ENCODE measurements around the gene NECAB3. TPM values are rescaled to one million over a fixed set of nuclear protein-coding genes. Genes with fewer than 3 reads are reported as not detected.

The NECAB3 gene
- total RNA-seq, 1 experiment from 2014 or later = 46.4 TPM

GRCh38 chr20:33655164-33655563 is 19.1 kb downstream of the NECAB3 start:
- Histone ChIP-seq H3K27ac (ENCODE audit: low read length) (no peak overlapping the region), H3K36me3 (ENCODE audit: control insufficient read depth, insufficient read depth, low read length) (no peaks in the 10 kb centered on the region), H3K9me3 (ENCODE audit: control insufficient read depth, insufficient read depth, low read depth, low read length) (no peaks in the 10 kb centered on the region), H3K27me3 (ENCODE audit: control insufficient read depth, insufficient read depth, low read length) (no peaks in the 10 kb centered on the region), H3K4me1 (ENCODE audit: control insufficient read depth, insufficient read depth, low read length) (no peaks in the 10 kb centered on the region; the same call in 1 of the 2 replicates), H3K4me3 (ENCODE audit: low read depth in 2 of 2, low read length in 2 of 2) (no peak overlapping the region)
- BruUV-seq (replicated peaks) = no TSS peak
- no peak for TF ChIP-seq SIN3A (IDR thresholded peaks at IDR 0.05; ENCODE audit: borderline replicate concordance, insufficient read depth, low read depth, low read length)
- TF ChIP-seq POLR2AphosphoS5 (IDR thresholded peaks at IDR 0.05; ENCODE audit: low read depth, low read length) = no peak
- TF ChIP-seq, protein P1, sequence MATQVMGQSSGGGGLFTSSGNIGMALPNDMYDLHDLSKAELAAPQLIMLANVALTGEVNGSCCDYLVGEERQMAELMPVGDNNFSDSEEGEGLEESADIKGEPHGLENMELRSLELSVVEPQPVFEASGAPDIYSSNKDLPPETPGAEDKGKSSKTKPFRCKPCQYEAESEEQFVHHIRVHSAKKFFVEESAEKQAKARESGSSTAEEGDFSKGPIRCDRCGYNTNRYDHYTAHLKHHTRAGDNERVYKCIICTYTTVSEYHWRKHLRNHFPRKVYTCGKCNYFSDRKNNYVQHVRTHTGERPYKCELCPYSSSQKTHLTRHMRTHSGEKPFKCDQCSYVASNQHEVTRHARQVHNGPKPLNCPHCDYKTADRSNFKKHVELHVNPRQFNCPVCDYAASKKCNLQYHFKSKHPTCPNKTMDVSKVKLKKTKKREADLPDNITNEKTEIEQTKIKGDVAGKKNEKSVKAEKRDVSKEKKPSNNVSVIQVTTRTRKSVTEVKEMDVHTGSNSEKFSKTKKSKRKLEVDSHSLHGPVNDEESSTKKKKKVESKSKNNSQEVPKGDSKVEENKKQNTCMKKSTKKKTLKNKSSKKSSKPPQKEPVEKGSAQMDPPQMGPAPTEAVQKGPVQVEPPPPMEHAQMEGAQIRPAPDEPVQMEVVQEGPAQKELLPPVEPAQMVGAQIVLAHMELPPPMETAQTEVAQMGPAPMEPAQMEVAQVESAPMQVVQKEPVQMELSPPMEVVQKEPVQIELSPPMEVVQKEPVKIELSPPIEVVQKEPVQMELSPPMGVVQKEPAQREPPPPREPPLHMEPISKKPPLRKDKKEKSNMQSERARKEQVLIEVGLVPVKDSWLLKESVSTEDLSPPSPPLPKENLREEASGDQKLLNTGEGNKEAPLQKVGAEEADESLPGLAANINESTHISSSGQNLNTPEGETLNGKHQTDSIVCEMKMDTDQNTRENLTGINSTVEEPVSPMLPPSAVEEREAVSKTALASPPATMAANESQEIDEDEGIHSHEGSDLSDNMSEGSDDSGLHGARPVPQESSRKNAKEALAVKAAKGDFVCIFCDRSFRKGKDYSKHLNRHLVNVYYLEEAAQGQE (IDR thresholded peaks at IDR 0.05; ENCODE audit: insufficient read depth in 1 of 2, low read depth in 2 of 2, low read length in 1 of 2) = no peak
- ATAC-seq (no peak), DNase-seq (ENCODE audit: low read depth, low spot score) (no peak)
- ChIA-PET POLR2A (interaction anchor here (0.6 kb wide), 1 partner anchor 66 kb away, joined by 5 read pairs; no protein-coding TSS in a partner anchor), CTCF (no interaction called here)
- intact Hi-C loops (cut with micrococcal nuclease; ENCODE audit: unreplicated experiment) (no loop called here), in situ Hi-C loops (cut with HindIII; ENCODE audit: low pct_unique_long_range_greater_than_20kb, low sequenced_read_pairs) (no loop called here)

GRCh38 chr20:33654680-33655161 is 19.5 kb downstream of the NECAB3 start:
- in situ Hi-C loops (cut with HindIII; ENCODE audit: low pct_unique_long_range_greater_than_20kb, low sequenced_read_pairs) (no loop called here), intact Hi-C loops (cut with micrococcal nuclease; ENCODE audit: unreplicated experiment) (loop anchor here (5.0 kb wide), 1 partner anchor 197 kb away; no protein-coding TSS in a partner anchor)
- no peak for DNase-seq (ENCODE audit: low read depth, low spot score)
- Histone ChIP-seq H3K36me3 (ENCODE audit: control insufficient read depth, insufficient read depth, low read length) (no peaks in the 10 kb centered on the region), H3K4me1 (ENCODE audit: control insufficient read depth, insufficient read depth, low read length) (no peaks in the 10 kb centered on the region; the same call in 1 of the 2 replicates), H3K4me3 (ENCODE audit: low read depth in 2 of 2, low read length in 2 of 2) (no peak overlapping the region), H3K27ac (ENCODE audit: low read length) (no peak overlapping the region), H3K9me3 (ENCODE audit: control insufficient read depth, insufficient read depth, low read depth, low read length) (no peaks in the 10 kb centered on the region), H3K27me3 (ENCODE audit: control insufficient read depth, insufficient read depth, low read length) (no peaks in the 10 kb centered on the region)
- no TSS peak for BruUV-seq (replicated peaks)
- no peak for ATAC-seq
- TF ChIP-seq TCF7L2 (IDR thresholded peaks at IDR 0.05; ENCODE audit: low read depth, low read length) (no peak), CTCF (IDR thresholded peaks at IDR 0.05) (no peak), POLR2AphosphoS5 (IDR thresholded peaks at IDR 0.05; ENCODE audit: low read depth, low read length) (no peak), SIN3A (IDR thresholded peaks at IDR 0.05; ENCODE audit: borderline replicate concordance, insufficient read depth, low read depth, low read length) (no peak)
- TF ChIP-seq, protein P1 (IDR thresholded peaks at IDR 0.05; ENCODE audit: insufficient read depth in 1 of 2, low read depth in 2 of 2, low read length in 1 of 2) = no peak
- POLR2A ChIA-PET = no interaction called here
- CTCF ChIA-PET = no interaction called here

All from Panc1 (cell line).